IPS DF 6.9 (cell line): ENCODE measurements around the gene DAB2.

Source experiments
- DNase-seq: peaks from one replicate; pipeline ENCODE4 v3.0.0-alpha.2; 2013; ENCODE audit warnings: low read depth, low spot score
- H3K27ac ChIP-seq: one replicate; pipeline ENCODE4 v1.5.1; 2013; ENCODE audit warnings: low read length, control low read depth
- H3K27me3 ChIP-seq: 2 replicates; pipeline ENCODE4 v1.6.1; 2013; ENCODE audit warnings: mild to moderate bottlenecking, low read length; ENCODE audit not compliant: control insufficient read depth, insufficient read depth
- H3K36me3 ChIP-seq: 2 replicates; pipeline ENCODE4 v1.6.1; 2013; ENCODE audit warnings: low read length; ENCODE audit not compliant: control insufficient read depth, insufficient read depth
- H3K4me1 ChIP-seq: 2 replicates; pipeline ENCODE4 v1.6.1; 2013; ENCODE audit warnings: low read length; ENCODE audit not compliant: control insufficient read depth, insufficient read depth
- H3K4me3 ChIP-seq: 2 replicates; pipeline ENCODE4 v1.5.1; 2013; ENCODE audit warnings: mild to moderate bottlenecking, low read length
- H3K9me3 ChIP-seq: 2 replicates; pipeline ENCODE4 v1.6.1; 2013; ENCODE audit warnings: low read length, inconsistent platforms; ENCODE audit not compliant: control insufficient read depth, insufficient read depth
- WGBS: extraction: QIAGEN DNeasy Blood & Tissue Kit; methylation state at CpG from one replicate; pipeline ENCODE4 v1.1.7; 2013; ENCODE audit warnings: mixed read lengths, missing lambda C conversion rate; ENCODE audit not compliant: insufficient read length, insufficient coverage; 5-methylcytosine and 5-hydroxymethylcytosine counted together

Gene DAB2

GRCh38 chr5:39422728-39423285 is 2.0 kb downstream of the DAB2 start:
- Histone ChIP-seq H3K27ac (no peak overlapping the region), H3K9me3 (no peaks in the 10 kb centered on the region), H3K36me3 (no peaks in the 10 kb centered on the region), H3K4me1 (peaks cover 3% of the 10 kb centered on the region; the same call in 1 of the 2 replicates), H3K27me3 (no peaks in the 10 kb centered on the region), H3K4me3 (no peak overlapping the region)
- DNase-seq: no peak
- WGBS: no CpG with 5 or more reads among the region's 2 CpGs

DNA sequence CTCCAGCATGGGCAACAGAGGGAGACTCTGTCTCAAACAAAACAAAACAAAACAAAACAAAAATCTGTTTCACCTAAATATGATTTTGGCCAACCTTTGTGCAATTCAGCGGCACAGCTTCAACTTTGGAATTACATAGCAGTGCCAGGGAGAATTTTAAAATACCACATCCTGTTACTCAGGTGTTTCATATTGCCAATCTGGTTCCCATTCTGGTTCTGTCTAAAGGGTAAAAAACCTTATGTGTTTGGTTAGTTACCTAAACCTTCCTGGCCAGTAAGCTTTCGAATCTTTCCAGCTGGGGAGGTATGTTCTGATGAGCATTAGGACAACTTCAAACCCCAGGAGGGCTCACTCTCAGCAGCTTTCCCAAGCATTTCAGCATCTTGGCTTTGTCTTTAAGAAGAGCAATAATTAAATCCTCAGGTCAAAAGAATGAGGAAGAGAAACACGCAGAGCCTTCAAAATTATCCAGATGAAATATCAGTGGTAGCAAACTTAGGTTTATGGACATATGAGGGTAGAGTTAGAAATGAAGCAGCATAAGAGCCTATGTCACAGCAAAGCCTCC is 2.7 kb downstream of the DAB2 start:
- 0 out of 2 replicates have a peak, but pooled peaks cover 1% of the 10 kb centered on the region for H3K4me1 ChIP-seq
- H3K4me3 ChIP-seq: no peak overlapping the region
- no CpG with 5 or more reads among the region's 3 CpGs for WGBS
- H3K27me3 ChIP-seq: no peaks in the 10 kb centered on the region
- no peak for DNase-seq
- no peaks in the 10 kb centered on the region for H3K9me3 ChIP-seq
- H3K36me3 ChIP-seq: no peaks in the 10 kb centered on the region
- no peak overlapping the region for H3K27ac ChIP-seq

DNA sequence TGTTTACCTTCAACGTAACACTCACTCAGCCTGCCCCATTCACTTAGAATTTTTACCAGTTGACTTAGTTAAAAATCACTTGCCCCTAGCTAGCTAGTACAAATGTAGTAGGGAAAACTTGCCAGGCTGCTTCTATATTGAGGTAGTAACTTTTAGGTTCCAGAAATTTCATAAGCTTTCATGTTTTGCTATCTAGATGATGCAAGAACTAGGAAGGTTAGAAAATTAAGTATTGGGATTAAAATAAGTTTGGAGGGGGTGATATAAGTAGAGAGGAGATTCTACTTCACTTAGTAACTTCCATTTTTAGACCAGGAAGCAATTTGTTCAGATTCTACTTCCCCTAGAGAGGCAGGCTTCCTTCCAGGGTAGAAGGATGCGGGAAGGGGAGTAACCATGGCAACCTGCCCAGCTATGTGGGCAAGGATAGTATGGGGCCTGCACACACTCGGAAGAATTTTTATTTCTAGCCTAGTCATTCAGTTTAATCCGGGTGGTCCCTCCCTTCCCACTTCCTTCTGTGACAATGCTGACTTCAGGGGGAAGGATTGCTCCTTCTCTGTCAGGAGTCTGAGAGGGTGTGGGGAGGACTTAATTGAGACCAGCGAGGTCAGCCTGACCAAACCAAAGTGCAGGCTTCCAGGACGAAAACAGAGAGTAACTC is 4.2 kb downstream of the DAB2 start:
- DNase-seq: no peak
- H3K27ac ChIP-seq: no peak overlapping the region
- WGBS: no CpG with 5 or more reads among the region's 6 CpGs
- H3K9me3 ChIP-seq: no peaks in the 10 kb centered on the region
- 0 out of 2 replicates have a peak, but pooled peaks cover 1% of the 10 kb centered on the region for H3K4me1 ChIP-seq
- no peak overlapping the region for H3K4me3 ChIP-seq
- no peaks in the 10 kb centered on the region for H3K27me3 ChIP-seq
- H3K36me3 ChIP-seq: no peaks in the 10 kb centered on the region

DNA sequence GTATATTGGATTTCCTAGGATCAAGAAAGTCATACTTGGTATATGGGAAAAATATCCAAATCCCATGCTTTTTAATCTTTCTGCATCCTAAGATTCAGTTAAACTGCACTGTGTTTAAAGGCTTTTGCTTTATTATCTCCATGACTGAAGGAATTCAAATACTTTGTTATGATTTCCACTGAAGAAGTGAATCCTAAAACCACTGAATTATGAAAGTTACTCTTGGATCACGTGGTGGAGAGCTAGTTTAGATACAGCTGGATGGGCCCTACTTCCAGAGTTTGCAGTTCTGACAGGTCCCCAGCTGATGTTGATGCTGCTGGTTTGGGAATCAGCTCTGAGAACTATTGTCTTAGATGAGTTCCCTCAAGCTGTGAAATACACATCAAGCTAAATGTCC is 5.0 kb downstream of the DAB2 start:
- H3K4me1 ChIP-seq: 0 out of 2 replicates have a peak, but pooled peaks cover 1% of the 10 kb centered on the region
- no peaks in the 10 kb centered on the region for H3K36me3 ChIP-seq
- no peaks in the 10 kb centered on the region for H3K9me3 ChIP-seq
- no peak for DNase-seq
- no peaks in the 10 kb centered on the region for H3K27me3 ChIP-seq
- no CpG with 5 or more reads among the region's 1 CpG for WGBS
- H3K4me3 ChIP-seq: no peak overlapping the region
- H3K27ac ChIP-seq: no peak overlapping the region

DNA sequence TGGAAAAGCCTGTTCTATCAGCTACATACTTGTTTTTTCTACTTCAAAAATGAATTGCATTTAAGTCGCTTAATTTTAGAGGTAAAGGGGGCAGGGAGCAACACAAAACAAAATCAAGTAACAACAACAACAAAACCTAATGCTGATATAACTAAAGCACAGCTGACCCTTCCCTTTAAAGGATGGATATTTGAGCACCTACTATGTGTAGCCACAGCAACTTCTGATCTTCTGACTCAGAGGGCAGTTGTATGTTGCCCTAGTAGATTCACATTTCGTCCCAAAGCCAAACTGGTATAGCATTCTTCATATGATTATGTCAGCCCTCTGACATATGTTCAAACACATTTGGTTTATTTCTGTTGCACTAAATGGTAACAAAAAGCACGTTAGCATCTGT is 6.8 kb downstream of the DAB2 start:
- Histone ChIP-seq H3K4me3 (no peak overlapping the region), H3K9me3 (no peaks in the 10 kb centered on the region), H3K36me3 (no peaks in the 10 kb centered on the region), H3K4me1 (no peaks in the 10 kb centered on the region), H3K27me3 (no peaks in the 10 kb centered on the region), H3K27ac (no peak overlapping the region)
- DNase-seq: no peak
- no CpG with 5 or more reads among the region's 3 CpGs for WGBS

GRCh38 chr5:39415201-39415600 is 9.6 kb downstream of the DAB2 start:
- WGBS: no CpG with 5 or more reads among the region's 2 CpGs
- Histone ChIP-seq H3K27ac (no peak overlapping the region), H3K4me3 (no peak overlapping the region), H3K27me3 (no peaks in the 10 kb centered on the region), H3K36me3 (no peaks in the 10 kb centered on the region), H3K9me3 (no peaks in the 10 kb centered on the region), H3K4me1 (peaks cover 2% of the 10 kb centered on the region)
- no peak for DNase-seq

GRCh38 chr5:39414426-39414825 is 10.4 kb downstream of the DAB2 start:
- no peak for DNase-seq
- H3K36me3 ChIP-seq: no peaks in the 10 kb centered on the region
- no peak overlapping the region for H3K27ac ChIP-seq
- H3K27me3 ChIP-seq: no peaks in the 10 kb centered on the region
- H3K9me3 ChIP-seq: no peaks in the 10 kb centered on the region
- H3K4me3 ChIP-seq: no peak overlapping the region
- peaks cover 2% of the 10 kb centered on the region for H3K4me1 ChIP-seq

GRCh38 chr5:39413771-39414170 is 11.0 kb downstream of the DAB2 start:
- Histone ChIP-seq H3K4me3 (no peak overlapping the region), H3K4me1 (peaks cover 2% of the 10 kb centered on the region), H3K36me3 (no peaks in the 10 kb centered on the region), H3K27me3 (no peaks in the 10 kb centered on the region), H3K27ac (no peak overlapping the region), H3K9me3 (no peaks in the 10 kb centered on the region)
- DNase-seq: no peak

- no peaks in the 10 kb centered on the region for H3K36me3 ChIP-seq
- H3K4me1 ChIP-seq: peaks cover 2% of the 10 kb centered on the region
- H3K27ac ChIP-seq: no peak overlapping the region
- no CpG with 5 or more reads among the region's 5 CpGs for WGBS
- H3K9me3 ChIP-seq: no peaks in the 10 kb centered on the region
- no peaks in the 10 kb centered on the region for H3K27me3 ChIP-seq
- DNase-seq: no peak
- H3K4me3 ChIP-seq: no peak overlapping the region
Observed at GRCh38 chr5:39412721-39413394, 11.9 kb downstream of the DAB2 start.

- no peaks in the 10 kb centered on the region for H3K27me3 ChIP-seq
- H3K4me3 ChIP-seq: no peak overlapping the region
- peaks cover 2% of the 10 kb centered on the region for H3K4me1 ChIP-seq
- H3K27ac ChIP-seq: no peak overlapping the region
- no peaks in the 10 kb centered on the region for H3K9me3 ChIP-seq
- no peaks in the 10 kb centered on the region for H3K36me3 ChIP-seq
- no CpG with 5 or more reads among the region's 4 CpGs for WGBS
- DNase-seq: no peak
Observed at GRCh38 chr5:39411985-39412384, 12.8 kb downstream of the DAB2 start.
